GM21390 (cell line): Measurements from ENCODE around the gene TEX50.
"Not testable (repeated sequence)": the region's sequence is repeated elsewhere in the genome, so short reads cannot be mapped to it uniquely, and the experiment has no call there.

Experiments used
- ATAC-seq: cut with Tn5 transposase; IDR thresholded peaks from one replicate; pipeline ENCODE4 v1.9.1; 2021; ENCODE audit not compliant: unreplicated experiment

The TEX50 gene, protein sequence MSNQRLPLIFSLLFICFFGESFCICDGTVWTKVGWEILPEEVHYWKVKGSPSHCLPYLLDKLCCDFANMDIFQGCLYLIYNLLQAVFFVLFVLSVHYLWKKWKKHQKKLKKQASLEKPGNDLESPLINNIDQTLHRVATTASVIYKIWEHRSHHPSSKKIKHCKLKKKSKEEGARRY

DNA sequence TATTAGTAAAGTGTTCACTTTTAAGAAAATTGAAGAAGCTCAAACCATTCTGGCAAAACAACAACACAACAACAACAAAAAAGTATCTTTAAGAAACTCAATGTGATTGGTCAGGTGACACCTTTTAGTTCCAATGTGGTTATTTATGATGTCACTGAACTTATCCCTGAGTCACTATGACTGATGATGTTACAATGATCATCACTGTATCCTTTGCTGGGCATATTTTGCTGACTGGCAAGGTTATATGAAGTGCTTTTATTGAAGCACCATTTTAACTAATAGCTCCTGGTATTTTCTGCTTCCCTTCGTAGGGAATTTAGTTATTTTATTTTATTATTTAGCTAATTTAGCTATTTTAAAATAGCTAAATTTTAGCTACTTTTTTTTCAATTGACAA is at the start of gene TEX50:
Gene TEX50 (plus strand): TSS at position 223 of the 400 bp plus-strand sequence. CDS start 184 bp downstream, outside the sequence.
- ATAC-seq = no peak

DNA sequence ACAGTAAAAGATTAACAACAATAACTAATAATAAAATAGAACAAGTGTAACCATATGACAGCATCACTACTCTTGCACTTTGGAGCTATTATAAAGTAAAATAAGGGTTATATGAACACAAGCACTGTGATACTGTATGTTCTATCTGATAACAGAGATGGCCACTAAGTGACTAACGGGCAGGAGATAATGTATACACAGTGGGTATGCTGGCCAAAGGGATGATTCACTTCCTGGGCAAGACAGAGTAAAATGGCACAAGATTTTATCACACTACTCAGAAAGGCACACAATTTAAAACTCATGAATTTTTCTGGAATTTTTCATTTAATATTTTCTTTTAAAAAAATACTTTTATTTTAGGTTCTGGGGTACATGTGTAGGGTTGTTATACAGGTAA is 44.6 kb upstream of the TEX50 start:
- ATAC-seq = no peak

DNA sequence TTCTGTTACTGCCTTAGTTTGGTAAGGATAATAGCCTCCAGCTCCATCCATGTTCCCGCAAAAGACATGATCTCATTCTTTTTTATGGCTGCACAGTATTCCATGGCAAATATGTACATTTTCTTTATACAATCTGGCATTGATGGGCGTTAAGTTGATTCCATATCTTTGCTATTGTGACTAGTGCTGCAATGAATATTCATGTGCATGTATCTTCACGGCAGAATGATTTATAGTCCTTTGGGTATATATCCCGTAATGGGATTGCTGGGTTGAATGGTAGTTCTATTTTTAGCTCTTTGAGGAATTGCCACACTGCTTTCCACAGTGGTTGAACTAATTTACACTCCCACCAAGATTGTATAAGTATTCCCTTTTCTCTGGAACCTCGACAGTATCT is 44.0 kb upstream of the TEX50 start:
- not testable (repeated sequence) for ATAC-seq

DNA sequence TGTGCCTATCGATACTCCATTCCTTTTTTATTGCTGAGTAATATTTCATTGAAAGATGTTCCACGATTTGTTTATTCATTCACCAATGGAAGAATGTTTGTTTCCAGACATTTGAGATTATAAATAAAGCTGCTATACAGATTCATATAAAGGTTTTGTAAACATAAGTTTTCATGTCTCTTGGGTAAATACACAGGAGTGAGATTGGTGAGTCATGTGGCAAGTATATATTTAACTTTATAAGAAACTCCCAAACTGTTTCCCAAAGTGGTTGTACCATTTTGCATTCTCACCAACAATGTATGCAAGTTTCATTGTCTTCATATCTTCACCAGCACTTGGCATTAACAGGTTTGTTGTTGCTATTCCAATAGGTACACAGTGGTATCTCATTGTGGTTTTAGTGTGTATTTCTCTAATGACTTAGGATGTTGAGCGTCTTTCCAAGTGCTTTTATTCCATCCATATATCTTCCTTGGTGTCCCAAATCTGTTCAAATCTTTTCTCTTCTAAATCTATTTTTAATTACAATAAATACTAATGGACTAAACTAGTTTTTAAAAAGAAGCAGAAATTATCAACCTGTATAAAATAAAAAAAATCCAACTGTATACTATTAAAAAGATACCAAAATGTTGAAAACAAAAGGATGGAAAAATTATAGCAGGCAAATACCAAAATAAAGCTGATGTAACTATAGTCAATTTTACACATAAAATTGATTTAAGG is 38.9 kb upstream of the TEX50 start:
- ATAC-seq = no peak

DNA sequence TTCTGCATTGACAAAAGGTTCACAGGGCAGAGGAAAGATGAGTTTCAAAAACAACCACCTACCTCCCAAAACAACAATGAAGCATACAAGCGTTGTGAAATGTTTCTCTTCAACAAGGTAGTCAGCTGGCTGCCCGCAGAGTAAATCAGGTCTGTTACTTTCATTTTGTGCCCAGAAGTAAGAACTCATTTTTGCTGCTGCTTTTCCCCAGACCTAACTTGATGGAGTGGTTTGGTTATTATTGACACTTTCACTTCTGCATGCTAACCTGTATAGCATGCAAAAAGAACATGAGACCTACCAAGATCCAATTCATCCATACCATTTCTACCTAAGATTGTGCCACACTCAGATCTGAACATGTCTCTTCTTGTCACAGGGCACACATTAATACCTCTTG is 33.5 kb upstream of the TEX50 start:
- ATAC-seq = peak; percentile 81

DNA sequence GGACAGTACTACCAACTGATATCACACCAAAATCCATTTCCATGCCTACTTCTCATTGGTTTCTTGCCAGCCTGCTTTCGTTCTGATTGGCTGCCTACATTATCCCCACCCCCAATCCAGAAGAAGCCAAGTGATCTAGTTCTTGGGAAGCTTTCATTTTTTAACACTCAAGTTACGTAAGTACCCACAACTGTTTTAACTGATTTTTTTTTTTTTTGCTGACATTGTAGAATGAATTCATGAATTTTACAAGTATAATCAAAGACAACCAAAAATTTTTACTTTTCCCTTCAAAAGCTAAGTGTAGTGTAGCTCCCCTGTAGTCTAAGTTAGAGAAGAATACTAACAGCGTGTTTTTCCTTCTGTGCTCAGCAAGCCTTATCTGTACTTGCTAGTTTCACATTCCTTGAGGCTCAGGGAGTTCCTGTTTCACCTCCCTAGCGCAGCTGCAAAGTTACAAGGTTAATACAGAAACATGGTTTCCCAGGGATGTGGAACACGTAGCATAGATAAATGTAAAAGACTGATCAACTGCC is 32.0 kb upstream of the TEX50 start, which contains the start of gene SLC9C2:
Gene SLC9C2 (minus strand): TSS at position 17 of the 536 bp plus-strand sequence. CDS start 1,296 bp downstream, outside the sequence.
- ATAC-seq = no peak

DNA sequence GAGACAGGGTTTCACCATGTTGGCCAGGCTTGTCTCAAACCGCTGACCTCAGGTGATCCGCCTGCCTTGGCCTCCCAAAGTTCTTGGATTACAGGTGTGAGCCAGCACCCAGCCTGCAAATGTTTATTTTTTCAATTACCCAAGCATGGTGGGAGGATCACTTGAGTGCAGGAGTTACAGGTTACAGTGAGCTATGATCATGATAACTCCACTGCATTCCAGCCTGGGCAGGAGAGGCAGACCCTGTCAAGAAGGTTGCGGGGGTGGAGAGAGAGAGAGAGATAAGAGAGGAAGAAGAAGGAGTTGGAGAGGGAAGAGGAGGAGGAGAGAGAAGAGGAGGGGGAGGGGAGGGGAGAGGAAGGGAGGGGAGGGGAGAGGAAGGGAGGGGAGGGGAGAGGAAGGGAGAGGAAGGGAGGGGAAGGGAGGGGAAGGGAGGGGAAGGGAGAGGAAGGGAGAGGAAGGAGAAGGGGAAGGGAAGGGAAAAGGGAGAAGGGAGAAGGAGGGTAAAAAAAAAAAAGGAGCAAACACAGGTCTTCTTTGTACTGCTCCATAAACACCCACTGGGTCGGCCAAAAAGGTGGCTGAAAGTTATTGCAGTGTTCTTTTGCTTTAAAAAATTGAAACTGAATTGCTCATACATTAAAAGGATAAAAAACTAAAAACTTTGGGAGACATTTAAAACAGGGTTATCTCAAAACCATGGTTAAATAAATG is 26.5 kb upstream of the TEX50 start:
- no peak for ATAC-seq

DNA sequence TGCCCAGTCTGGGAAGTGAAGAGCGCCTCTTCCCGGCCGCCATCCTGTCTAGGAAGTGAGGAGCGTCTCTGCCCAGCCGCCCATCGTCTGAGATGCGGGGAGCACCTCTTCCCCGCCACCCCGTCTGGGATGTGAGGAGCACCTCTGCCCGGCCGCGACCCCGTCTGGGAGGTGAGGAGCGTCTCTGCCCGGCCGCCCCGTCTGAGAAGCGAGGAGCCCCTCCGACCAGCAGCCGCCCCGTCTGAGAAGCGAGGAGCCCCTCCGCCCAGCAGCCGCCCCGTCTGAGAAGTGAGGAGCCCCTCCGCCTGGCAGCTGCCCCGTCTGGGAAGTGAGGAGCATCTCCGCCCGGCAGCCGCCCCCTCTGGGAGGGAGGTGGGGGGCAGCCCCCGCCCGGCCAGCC is 22.1 kb upstream of the TEX50 start:
- ATAC-seq = not testable (repeated sequence)

DNA sequence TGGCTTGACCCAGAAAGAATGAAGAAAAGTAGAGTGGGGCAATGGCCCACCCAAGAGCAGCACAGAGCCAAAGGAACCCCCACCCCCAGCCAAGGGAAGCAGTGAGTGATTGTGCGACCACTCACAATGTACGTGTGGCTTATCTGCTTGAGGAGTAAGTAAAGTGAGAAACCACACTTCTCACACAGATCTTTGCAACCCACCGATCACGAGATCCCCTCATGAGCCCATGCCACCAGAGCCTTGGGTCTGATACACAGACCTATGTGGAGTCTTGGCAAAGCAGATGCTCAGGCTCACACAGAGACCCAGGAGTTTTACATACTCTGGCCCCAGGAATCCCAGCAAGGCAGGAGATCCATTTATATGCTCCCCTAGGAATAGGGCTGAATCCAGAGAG is 18.3 kb upstream of the TEX50 start:
- no peak for ATAC-seq

DNA sequence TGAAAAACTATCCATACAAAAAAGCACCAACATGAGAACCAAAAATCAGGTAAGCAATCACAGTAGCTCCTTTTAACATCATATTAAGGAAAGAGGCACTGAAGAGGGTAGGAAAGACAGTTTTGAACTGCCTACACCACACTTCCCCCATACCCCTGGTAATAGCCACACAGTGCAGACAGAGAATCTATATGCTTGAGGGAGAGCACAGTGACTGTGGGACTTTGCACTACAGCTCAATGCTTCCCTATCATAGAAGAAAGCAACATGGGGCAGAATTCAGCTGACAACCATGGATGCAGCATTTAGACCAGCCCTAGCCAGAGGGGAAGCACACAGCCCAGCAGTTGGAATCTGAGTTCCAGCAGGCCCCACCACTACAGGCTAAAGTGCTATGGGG is 7.9 kb upstream of the TEX50 start:
- ATAC-seq = no peak

DNA sequence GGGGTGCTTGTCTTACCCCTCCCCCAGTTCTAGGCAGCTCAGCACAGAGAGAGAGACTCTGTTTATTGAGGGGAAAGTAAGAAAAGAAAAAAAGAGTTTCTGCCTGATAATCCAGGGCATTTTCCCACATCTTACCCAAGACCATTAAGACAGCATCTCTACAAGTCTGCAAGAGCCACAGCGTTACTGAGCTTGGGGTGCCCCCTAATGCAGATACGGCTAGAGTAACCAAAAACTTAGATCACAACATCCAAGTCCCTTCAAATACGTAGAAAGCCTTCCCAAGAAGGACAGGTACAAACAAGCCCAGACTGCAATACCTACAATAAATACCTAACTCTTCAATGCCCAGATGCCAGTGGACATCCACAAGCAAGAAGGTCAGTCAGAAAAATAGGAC is 6.2 kb upstream of the TEX50 start:
- ATAC-seq = no peak

DNA sequence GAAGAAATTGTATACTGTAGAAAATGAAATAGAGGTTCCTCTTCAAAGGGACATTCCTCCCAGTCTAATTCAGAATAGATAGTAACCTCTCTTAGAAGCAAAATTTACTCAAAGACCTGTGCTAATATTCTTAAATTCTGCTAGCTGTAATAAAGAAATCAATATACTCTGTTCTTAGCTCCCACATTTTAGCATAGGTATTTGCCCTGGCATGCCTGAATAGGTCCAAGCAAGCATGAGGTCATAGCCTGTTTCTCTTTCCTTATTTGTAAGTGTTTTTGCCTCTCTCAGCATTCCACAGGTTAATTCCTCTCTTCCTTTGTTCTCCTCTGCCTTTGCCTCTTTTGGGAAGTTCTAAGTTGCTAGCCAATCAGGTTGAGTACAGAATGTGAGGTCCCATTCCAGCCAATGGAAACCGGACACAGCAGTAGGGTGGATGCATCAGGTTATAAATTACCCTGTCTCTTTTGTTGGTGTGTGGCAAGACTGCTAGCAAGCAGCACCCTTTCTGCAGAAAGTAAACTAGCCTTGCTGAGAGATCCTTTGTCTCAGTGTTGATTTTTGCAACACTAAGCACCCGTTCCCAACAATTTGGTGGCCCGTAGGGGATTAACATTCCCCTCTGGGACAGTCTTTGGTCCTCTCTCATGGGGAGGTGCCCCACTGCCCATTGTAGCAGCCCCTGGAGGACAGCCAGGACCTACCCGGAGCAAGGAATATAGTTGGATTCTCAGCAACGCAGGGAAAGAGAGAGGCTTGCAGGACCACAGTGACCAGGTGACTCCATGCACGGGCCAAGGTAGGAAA is 2.3 kb downstream of the TEX50 start:
- not testable (repeated sequence) for ATAC-seq

DNA sequence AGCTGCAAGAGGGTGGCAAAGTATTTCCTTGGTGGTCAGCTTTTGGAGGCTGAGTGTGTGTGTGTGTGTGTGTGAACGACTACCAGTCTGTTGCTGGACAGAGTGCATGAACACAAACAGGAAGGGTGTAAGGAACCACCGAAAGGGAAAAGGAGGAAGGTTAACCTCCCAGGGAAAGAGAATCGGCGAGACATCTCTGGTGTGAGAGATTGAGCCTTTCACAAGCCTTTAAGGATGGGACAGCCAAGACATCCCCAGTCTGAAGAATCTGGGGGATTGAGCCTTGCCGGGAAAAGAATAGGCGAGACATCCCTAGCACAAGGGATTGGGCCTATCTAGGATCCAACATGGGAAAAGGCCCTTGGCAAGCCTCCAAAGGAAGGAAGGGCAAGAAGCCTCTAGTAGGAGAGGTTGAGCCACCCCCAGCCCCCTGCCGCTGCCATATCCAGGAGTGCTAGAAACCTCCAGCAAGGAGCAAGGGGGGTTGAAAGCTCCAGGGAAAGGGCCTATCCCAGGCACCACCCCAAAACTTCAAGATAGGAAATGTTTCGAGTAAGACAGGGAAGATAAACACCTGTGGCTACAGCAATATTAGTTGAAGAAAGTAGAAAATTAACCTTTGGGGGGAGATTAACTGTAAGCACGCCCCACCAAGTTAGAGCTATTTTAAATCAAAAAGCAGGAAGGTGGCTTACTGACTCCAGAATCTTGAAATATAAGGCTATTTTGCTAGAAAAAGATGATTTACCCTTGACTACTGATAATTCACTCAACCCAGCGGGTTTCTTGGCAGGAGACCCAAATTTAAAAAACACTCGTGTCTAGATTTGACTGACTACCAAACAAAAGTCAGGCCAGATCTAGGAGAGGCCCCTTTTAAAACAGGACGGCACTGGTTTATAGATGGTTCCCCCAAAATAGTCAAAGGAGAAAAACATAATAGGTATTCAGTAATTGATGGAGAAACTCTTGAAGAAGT is 3.2 kb downstream of the TEX50 start:
- no peak for ATAC-seq

DNA sequence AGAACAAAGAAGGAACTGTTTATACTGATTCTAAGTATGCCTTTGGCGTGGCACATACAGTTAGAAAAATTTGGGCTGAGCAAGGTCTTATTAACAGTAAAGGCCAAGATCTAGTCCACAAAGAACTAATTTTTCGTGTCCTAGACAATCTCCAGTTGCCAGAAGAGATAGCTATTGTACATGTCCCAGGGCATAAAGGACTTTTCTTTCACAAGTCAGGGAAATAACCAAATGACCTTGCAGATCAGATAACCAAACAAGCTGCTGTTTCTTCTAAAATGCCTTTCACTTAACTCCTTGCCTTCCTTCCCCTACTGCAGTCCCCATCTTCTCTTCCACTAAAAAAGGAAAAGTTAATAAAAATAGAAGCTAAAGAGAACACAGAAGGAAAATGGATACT is 4.0 kb downstream of the TEX50 start:
- no peak for ATAC-seq

DNA sequence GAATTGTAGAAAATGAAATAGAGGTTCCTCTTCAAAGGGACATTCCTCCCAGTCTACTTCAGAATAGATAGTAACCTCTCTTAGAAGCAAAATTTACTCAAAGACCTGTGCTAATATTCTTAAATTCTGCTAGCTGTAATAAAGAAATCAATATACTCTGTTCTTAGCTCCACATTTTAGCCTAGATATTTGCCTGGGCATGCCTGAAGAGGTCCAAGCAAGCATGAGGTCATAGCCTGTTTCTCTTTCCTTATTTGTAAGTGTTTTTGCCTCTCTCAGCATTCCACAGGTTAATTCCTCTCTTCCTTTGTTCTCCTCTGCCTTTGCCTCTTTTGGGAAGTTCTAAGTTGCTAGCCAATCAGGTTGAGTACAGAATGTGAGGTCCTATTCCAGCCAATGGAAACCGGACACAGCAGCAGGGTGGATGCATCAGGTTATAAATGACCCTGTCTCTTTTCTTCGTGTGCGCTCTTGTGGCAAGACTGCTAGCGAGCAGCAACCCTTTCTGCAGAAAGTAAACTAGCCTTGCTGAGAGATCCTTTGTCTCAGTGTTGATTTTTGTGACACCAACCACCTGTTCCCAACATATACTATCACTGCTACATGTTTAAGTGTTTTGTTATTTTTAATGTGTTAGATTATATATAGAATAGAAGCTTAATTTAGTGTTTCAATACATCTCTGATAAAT is 7.5 kb downstream of the TEX50 start:
- ATAC-seq = not testable (repeated sequence)

DNA sequence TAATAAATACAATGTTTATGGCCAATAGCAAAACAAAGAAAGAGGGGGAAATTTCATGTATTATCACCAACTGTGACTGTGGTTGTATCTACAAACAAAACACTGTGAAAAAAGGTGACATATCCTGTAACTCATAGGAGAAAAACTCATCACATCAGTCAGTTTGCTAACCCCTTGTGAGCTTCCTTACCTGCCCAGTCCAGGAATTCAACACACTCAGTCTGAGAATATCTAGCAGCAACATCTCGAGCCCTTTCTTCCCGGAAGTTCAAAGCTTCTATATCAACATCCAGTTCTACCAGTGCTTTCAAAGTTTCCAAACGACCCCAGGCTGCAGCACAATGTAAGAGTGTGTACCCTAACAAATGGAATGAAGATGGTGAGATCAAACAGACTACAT is 11.5 kb downstream of the TEX50 start:
- ATAC-seq = no peak

DNA sequence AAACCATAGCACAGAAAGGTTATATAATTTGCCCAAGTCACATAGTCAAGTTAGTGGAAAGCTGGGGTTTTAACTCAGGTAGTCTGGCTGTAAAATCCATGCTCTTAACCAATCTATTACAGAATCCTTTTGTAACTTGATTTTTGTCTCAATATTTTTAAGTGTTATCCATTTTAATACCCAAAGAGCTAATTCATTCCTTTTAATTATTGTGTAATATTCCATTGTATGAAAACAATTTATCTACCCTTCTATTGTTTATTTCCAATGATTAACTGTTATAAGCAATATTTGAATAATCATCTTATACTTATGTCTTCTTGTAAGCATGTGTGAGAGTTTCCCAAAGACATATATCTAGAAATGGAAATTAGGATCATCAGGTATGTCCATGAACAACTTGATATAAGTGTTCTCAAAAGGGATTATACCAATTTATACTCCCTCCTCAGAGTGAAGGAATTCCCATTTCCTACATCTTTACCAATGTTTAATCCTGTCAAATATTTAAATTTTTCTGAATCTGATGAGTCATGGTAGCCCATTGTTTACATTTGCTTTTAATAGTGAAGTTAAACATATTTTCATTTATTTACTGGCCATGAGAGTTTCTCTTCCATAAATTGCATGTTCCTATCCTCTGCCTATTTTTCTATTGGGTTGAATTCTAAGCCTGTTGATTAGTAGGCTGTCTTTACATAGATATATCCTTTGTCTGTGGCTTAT is 13.9 kb downstream of the TEX50 start:
- no peak for ATAC-seq

DNA sequence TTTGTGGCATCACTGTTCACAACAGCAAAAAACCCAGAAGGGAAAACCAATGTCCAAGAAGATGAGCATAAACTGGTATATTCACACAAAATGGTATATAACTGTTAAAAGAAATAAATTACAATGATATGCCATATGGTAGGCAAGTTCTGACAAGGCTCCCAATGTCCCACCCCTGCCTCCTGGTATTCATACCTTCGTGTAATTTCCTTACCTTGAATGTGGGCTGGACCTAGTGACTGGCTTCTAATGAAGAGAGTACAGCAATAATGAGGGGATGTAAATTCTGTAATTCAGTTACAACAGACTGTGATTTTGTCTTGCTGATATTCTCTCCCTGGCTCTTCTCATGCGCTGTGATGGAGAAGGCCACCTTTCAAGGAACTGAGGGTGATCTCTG is 25.2 kb downstream of the TEX50 start:
- no peak for ATAC-seq

DNA sequence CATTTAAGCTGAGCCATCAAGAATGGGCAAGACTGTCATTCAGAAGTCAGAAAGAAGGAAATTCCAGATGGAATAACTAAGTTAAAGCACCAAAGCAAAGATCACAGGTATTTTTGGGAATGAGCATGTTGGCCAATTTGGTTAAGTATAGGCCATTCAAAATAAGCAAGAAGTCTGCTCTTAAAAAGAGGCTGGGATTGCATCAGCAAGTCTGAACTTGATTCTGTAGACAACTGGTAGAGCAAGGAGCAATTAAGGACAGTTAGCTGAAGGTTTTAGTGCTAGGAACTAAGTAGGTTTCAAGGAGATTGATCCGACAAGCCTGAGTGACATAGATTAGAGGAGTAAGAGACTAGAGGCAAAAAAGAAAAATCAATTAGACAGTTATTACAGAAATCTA is 26.1 kb downstream of the TEX50 start:
- ATAC-seq = no peak
